Psoas muscle (tissue), 8 donors: ENCODE data around the gene BCAR3. TPM values are rescaled to one million over a fixed set of nuclear protein-coding genes. Genes with fewer than 3 reads are reported as not detected.
A peak's percentile ranks its signal among the peaks of the same experiment; 100 is the strongest.

Experiments used
- ATAC-seq, 4 donors: fragments of 200-7000 bp; cut with Tn5 transposase; one replicate each; pipeline ENCODE4 v1.9.1; 2020; ENCODE audit warnings: moderate library complexity in 3 of 4, mild to moderate bottlenecking in 2 of 4
- DNase-seq, 2 donors: peaks; one replicate each; pipeline ENCODE4 v3.0.0-alpha.2; 2020
- H3K27ac ChIP-seq: fragments of 200-600 bp; one replicate; pipeline ENCODE4 v1.8.0; 2022
- H3K27me3 ChIP-seq, 3 donors: fragments of 200-600 bp in 1 of 3; one replicate each; pipeline versions ENCODE4 v1.6.1 to v1.8.0; 2013 to 2022; ENCODE audit warnings: low read length in 2 of 3, mild to moderate bottlenecking in 2 of 3, moderate library complexity in 1 of 3; ENCODE audit not compliant: insufficient read depth in 3 of 3
- H3K36me3 ChIP-seq, 2 donors: fragments of 200-600 bp in 1 of 2; one replicate each; pipeline versions ENCODE4 v1.6.1 to v1.8.0; 2013 to 2022; ENCODE audit warnings: low read depth in 1 of 2, mild to moderate bottlenecking in 1 of 2, moderate library complexity in 1 of 2; ENCODE audit not compliant: insufficient read depth in 1 of 2
- H3K4me1 ChIP-seq: fragments of 200-600 bp; one replicate; pipeline ENCODE4 v1.8.0; 2022
- H3K4me3 ChIP-seq: fragments of 200-600 bp; one replicate; pipeline ENCODE4 v1.8.0; 2022; ENCODE audit warnings: mild to moderate bottlenecking
- H3K9me3 ChIP-seq: fragments of 200-600 bp; one replicate; pipeline ENCODE4 v1.8.0; 2022
- WGBS, 3 donors: extraction: QIAGEN DNeasy Blood & Tissue Kit; methylation state at CpG; one replicate each; pipeline versions ENCODE4 v1.1.6 to v1.1.7; 2013; 5-methylcytosine and 5-hydroxymethylcytosine counted together
- intact Hi-C, 2 donors: fragments of 100-400 bp; cut with DNase I; formaldehyde crosslinking; loops; one replicate each; pipeline versions ENCODE4 v1.11.0 to v1.14.2; 2022
- long read RNA-seq, 2 donors: library from polyadenylated mRNA; unstranded; transcript quantifications; one replicate each; pipeline ENCODE4 v2.0.0, GENCODE V29; 2021
- polyA plus RNA-seq, 3 donors: library from polyadenylated mRNA; stranded (reverse); fragments of 200-250 nt; gene quantifications; one replicate each; pipeline ENCODE4 v1.2.3, GENCODE V29; 2013
- total RNA-seq, 4 donors: library from RNA; stranded (reverse); fragmentation: NEBNext Ultra II Directional in 2 of 4; extraction: Animal tissue kit (Norgen Biotek cat#: 25700) in 2 of 4; gene quantifications; one replicate each; pipeline versions ENCODE4 v1.2.1 to v1.2.4, GENCODE V29; 2021 to 2023
- TF ChIP-seq, protein P1 (sequence below): fragments of 200-600 bp; IDR thresholded peaks from one replicate; pipeline ENCODE4 v1.8.0; 2022; ENCODE audit warnings: antibody characterized with exemption
- donor health status: healthy with polysubstance abuse.
- donor health status: DM: no; HTN: no; CAD: no; lungs with moderate emphysema.
- donor health status: Bipolar disorder and iron deficiency.
- donor health status: healthy.
- donor health status: DM: yes; HTN: yes; CAD: no.
- donor health status: DM: no; HTN: no; CAD: no.
- donor health status: DM: no; HTN: no; CAD: no.
- donor health status: DM: yes; HTN: yes; CAD: no.

BCAR3 gene
- total RNA-seq (10 to 100 TPM; 16.2 to 34.3 (median 21.1) TPM), polyA plus RNA-seq (10 to 100 TPM; 15.8 to 64.1 (median 16.5) TPM)
- long read RNA-seq, donor 1, partial matches to known transcripts = 9 of 21 reads
- long read RNA-seq, donor 1, other reads (novel, unspliced or antisense) = 7 of 21 reads
- long read RNA-seq, donor 2, transcript BCAR3-201 (12 exons, 3,171 nt) = minor isoform, 6 of 49 reads
- long read RNA-seq, donor 2, transcript BCAR3-204 (10 exons, 2,827 nt) = major isoform, 15 of 49 reads
- long read RNA-seq, donor 2, partial matches to known transcripts = 18 of 49 reads
- long read RNA-seq, donor 2, other reads (novel, unspliced or antisense) = 8 of 49 reads

DNA sequence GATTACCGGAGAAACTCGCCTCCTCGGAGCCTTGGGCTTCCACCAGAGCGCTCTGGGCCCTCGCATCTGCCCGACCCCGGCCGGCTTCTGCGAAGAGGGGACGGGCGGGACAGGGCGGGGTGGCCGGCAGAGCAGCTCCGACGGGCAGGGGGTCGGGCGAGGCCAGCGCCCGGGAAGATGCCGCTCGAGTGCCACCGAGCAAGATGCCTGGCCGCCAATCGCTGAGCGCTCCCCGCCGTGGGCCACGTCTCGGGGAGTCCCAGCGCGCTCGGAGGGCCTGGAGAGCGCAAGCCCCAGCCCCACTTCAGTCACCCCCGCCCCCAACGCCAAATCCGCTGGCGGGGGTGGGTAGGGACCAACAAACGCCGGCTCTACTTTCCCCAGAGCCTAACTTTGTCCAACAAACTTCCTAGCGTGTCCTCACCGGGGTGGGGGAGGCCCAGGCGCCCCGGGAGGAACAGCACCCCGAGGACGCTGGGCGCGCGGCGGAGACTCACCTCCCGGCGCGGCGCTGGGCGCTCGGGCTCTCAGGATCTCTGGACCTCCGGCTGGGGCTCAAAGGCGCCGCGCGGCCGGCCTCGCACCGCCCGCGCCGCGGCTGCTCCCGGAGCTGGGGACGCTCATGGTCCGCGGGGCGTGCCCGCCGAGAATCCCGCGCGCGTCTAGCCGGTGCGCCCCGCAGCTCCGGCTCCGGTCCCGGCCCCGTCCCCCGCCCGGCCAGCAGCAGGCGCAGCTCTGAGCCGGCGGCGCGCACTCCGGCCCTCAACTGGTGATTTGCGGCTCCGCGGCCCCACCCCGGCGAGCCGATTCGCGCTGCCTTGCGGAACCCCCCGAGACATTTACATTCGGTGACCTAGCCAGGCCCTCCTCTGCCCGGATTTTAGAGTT is at the start of gene BCAR3:
Gene BCAR3 (minus strand): TSS at position 737 of the 888 bp plus-strand sequence. CDS start 6,907 bp downstream, outside the sequence.
- TF ChIP-seq, protein P1, sequence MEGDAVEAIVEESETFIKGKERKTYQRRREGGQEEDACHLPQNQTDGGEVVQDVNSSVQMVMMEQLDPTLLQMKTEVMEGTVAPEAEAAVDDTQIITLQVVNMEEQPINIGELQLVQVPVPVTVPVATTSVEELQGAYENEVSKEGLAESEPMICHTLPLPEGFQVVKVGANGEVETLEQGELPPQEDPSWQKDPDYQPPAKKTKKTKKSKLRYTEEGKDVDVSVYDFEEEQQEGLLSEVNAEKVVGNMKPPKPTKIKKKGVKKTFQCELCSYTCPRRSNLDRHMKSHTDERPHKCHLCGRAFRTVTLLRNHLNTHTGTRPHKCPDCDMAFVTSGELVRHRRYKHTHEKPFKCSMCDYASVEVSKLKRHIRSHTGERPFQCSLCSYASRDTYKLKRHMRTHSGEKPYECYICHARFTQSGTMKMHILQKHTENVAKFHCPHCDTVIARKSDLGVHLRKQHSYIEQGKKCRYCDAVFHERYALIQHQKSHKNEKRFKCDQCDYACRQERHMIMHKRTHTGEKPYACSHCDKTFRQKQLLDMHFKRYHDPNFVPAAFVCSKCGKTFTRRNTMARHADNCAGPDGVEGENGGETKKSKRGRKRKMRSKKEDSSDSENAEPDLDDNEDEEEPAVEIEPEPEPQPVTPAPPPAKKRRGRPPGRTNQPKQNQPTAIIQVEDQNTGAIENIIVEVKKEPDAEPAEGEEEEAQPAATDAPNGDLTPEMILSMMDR = peak; percentile 43

DNA sequence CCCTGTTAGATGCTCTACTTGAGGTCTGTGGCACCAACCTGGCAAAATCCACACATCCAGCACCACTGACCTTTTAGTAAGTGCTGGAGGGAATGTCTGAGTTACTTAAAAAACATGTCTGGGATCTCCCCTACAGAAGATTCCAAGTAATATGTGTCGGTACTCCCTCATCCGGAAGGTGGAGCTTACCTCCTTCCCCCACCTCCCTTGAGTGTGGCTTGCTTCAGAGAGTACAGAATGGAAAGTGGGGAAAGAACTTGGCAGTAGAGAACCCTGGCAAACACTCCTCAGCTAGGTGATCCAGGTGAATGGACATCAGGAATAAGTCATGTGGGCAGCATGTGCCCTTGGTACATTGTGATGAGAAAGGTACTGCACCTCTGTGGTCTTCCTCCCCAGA is 49.0 kb upstream of the BCAR3 start:
- Histone ChIP-seq H3K27ac (no peak overlapping the region), H3K4me1 (peaks cover 5% of the 10 kb centered on the region), H3K9me3 (no peaks in the 10 kb centered on the region), H3K36me3 (no peaks in the 10 kb centered on the region), H3K4me3 (no peak overlapping the region), H3K27me3 (no peaks in the 10 kb centered on the region)
- intact Hi-C loops = no loop called here
- no peak for DNase-seq
- no peak for ATAC-seq
- TF ChIP-seq, protein P1 = no peak
- 97 to 98% (median 97%) methylated on average over 2 of the region's 2 CpGs for WGBS, 3 donors

More for the DNA sequence above, at the start of gene BCAR3:
- H3K36me3 ChIP-seq = no peaks in the 10 kb centered on the region
- peak within 1 kb of the TSS; percentile 82 for H3K4me3 ChIP-seq
- peak; percentile 85 to 89 (median 87) for ATAC-seq
- peaks cover 6% of the 10 kb centered on the region for H3K4me1 ChIP-seq
- no peaks in the 10 kb centered on the region for H3K9me3 ChIP-seq
- DNase-seq = peak; percentile 71 to 85
- intact Hi-C loops = loop anchor here in 1 of 2 donors (5.0 kb wide), 1 partner anchor 131 kb away; no protein-coding TSS in a partner anchor
- WGBS, 3 donors = 0 to 1% (median 0%) methylated on average over 58 to 105 of the region's 105 CpGs
- peak within 1 kb of the TSS; percentile 69 for H3K27ac ChIP-seq
- no peaks in the 10 kb centered on the region for H3K27me3 ChIP-seq

DNA sequence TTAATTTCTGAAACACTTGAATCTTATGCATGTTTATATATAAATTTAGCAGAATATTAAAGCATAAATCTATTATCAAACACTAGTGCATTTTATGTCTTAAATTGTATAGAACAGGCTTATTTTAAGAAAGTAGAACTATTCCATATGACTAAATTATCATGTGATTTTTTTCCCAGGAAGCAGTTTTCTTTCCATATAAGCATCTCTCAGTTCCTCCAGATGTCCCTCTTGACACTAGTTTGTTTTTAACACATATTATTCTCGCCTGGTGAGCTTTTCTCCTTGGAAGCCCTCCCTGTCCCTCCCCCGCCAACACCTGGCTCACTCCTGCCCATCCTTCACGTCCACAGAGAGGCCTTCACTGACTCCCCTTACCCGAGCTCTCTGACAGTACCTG is 48.3 kb upstream of the BCAR3 start:
- DNase-seq (no peak), ATAC-seq (no peak)
- no peaks in the 10 kb centered on the region for H3K36me3 ChIP-seq
- no peak overlapping the region for H3K27ac ChIP-seq
- H3K9me3 ChIP-seq = no peaks in the 10 kb centered on the region
- WGBS, 3 donors = 89 to 94% (median 91%) methylated on average over 4 of the region's 4 CpGs
- no peaks in the 10 kb centered on the region for H3K27me3 ChIP-seq
- H3K4me1 ChIP-seq = peaks cover 5% of the 10 kb centered on the region
- intact Hi-C loops = no loop called here
- TF ChIP-seq, protein P1 = no peak
- no peak overlapping the region for H3K4me3 ChIP-seq

DNA sequence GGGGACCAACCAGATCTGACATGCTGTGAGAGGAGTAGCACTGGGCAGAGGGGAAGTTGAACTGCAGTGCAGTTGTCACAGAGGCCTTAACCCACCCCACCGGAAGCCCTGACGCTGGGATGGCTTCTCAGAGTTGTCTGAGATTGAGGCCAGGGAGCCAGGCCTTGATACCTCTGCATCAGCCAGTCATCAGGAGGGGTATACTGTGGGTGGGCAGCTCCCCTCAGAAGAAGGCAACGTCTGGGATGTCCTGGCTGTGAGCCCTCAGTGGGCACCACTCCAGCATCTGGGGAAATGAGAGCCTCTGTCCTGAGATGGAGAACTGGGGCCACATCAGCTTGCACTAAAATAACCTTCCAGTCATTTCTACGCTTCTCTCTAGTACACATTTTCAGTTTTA is 47.9 kb upstream of the BCAR3 start:
- no peak overlapping the region for H3K27ac ChIP-seq
- no peaks in the 10 kb centered on the region for H3K27me3 ChIP-seq
- TF ChIP-seq, protein P1 = no peak
- ATAC-seq = no peak
- no peak for DNase-seq
- H3K4me1 ChIP-seq = peaks cover 5% of the 10 kb centered on the region
- H3K9me3 ChIP-seq = no peaks in the 10 kb centered on the region
- WGBS, 3 donors = 67 to 82% (median 74%) methylated on average over 4 of the region's 4 CpGs
- no peaks in the 10 kb centered on the region for H3K36me3 ChIP-seq
- H3K4me3 ChIP-seq = no peak overlapping the region
- intact Hi-C loops = no loop called here
